KMS-11 (cell line): ENCODE measurements around the gene CUL9.

Source experiments
- H2AFZ ChIP-seq: fragments of 200-600 bp; sonication (generic); 2 replicates; pipeline ENCODE4 v1.6.1; 2016; ENCODE audit warnings: antibody characterized with exemption, mixed run types, low read depth
- H3K27ac ChIP-seq: fragments of 200-600 bp; sonication (generic); 2 replicates; pipeline ENCODE4 v1.6.1; 2016; ENCODE audit warnings: mild to moderate bottlenecking, mixed run types
- H3K27me3 ChIP-seq: fragments of 200-600 bp; sonication (generic); 2 replicates; pipeline ENCODE4 v1.6.1; 2017; ENCODE audit warnings: mild to moderate bottlenecking, low read depth, mixed run types, moderate library complexity; ENCODE audit not compliant: insufficient read depth
- H3K36me3 ChIP-seq: fragments of 200-600 bp; sonication (generic); 2 replicates; pipeline ENCODE4 v1.6.1; 2017; ENCODE audit warnings: mild to moderate bottlenecking, mixed run types; ENCODE audit not compliant: insufficient read depth
- H3K4me1 ChIP-seq: fragments of 200-600 bp; sonication (generic); 2 replicates; pipeline ENCODE4 v1.6.1; 2016; ENCODE audit warnings: mild to moderate bottlenecking, low read depth, mixed run types; ENCODE audit not compliant: poor library complexity, severe bottlenecking
- H3K4me2 ChIP-seq: fragments of 200-600 bp; sonication (generic); 2 replicates; pipeline ENCODE4 v1.7.0; 2016; ENCODE audit warnings: mild to moderate bottlenecking, mixed run types
- H3K4me3 ChIP-seq: fragments of 200-600 bp; sonication (generic); IDR thresholded peaks from 2 replicates; pipeline ENCODE4 v1.6.1; 2017; ENCODE audit warnings: low read depth, low read length, mixed read lengths; ENCODE audit not compliant: insufficient read depth
- H3K79me2 ChIP-seq: fragments of 200-600 bp; sonication (generic); 2 replicates; pipeline ENCODE4 v1.6.1; 2016; ENCODE audit warnings: low read depth, mixed run types; ENCODE audit not compliant: insufficient read depth
- H3K9ac ChIP-seq: fragments of 200-600 bp; sonication (generic); 2 replicates; pipeline ENCODE4 v1.6.1; 2016; ENCODE audit warnings: mild to moderate bottlenecking, mixed run types
- H4K20me1 ChIP-seq: fragments of 200-600 bp; sonication (generic); 2 replicates; pipeline ENCODE4 v1.6.1; 2016; ENCODE audit warnings: mild to moderate bottlenecking, mixed run types; ENCODE audit not compliant: insufficient read depth
- CTCF ChIP-seq: fragments of 200-600 bp; sonication (generic); conservative IDR thresholded peaks from 2 replicates; pipeline ENCODE4 v1.6.1; 2017; ENCODE audit warnings: low read depth, mild to moderate bottlenecking, antibody characterized with exemption, low read length, moderate library complexity, mixed read lengths

Gene CUL9

GRCh38 chr6:43159599-43159998 lies 22.4 kb upstream of the CUL9 start:
- Histone ChIP-seq H3K79me2 (no peaks in the 10 kb centered on the region), H3K4me3 (no peak overlapping the region), H3K27me3 (no peaks in the 10 kb centered on the region), H3K4me2 (no peak overlapping the region), H3K27ac (no peak overlapping the region), H3K9ac (no peak overlapping the region), H3K36me3 (no peaks in the 10 kb centered on the region), H2AFZ (no peak overlapping the region), H4K20me1 (no peaks in the 10 kb centered on the region), H3K4me1 (no peaks in the 10 kb centered on the region)
- no peak for TF ChIP-seq CTCF

GRCh38 chr6:43163899-43164298 lies 18.1 kb upstream of the CUL9 start:
- Histone ChIP-seq H3K27me3 (no peaks in the 10 kb centered on the region), H3K27ac (no peak overlapping the region)
- no peak for TF ChIP-seq CTCF

GRCh38 chr6:43170417-43170930 lies 11.5 kb upstream of the CUL9 start:
- Histone ChIP-seq H2AFZ (peak overlapping the region; percentile 94), H3K4me3 (no peak overlapping the region), H4K20me1 (peaks cover 6% of the 10 kb centered on the region; the same call in 1 of the 2 replicates), H3K27me3 (no peaks in the 10 kb centered on the region), H3K27ac (no peak overlapping the region), H3K79me2 (peaks cover 22% of the 10 kb centered on the region; the same call in 1 of the 2 replicates), H3K9ac (peak overlapping the region; percentile 81; the same call in 1 of the 2 replicates), H3K4me1 (peaks cover 31% of the 10 kb centered on the region), H3K36me3 (no peaks in the 10 kb centered on the region), H3K4me2 (peak overlapping the region; percentile 89)
- TF ChIP-seq CTCF, result no peak

More at GRCh38 chr6:43163899-43164298, 18.1 kb upstream of the CUL9 start:
- H3K4me1 ChIP-seq, result no peaks in the 10 kb centered on the region
- no peak overlapping the region for H2AFZ ChIP-seq
- no peaks in the 10 kb centered on the region for H3K79me2 ChIP-seq
- H4K20me1 ChIP-seq, result no peaks in the 10 kb centered on the region
- no peak overlapping the region for H3K4me2 ChIP-seq
- no peaks in the 10 kb centered on the region for H3K36me3 ChIP-seq
- no peak overlapping the region for H3K9ac ChIP-seq
- no peak overlapping the region for H3K4me3 ChIP-seq

GRCh38 chr6:43170931-43171706 lies 10.9 kb upstream of the CUL9 start, which contains the start of gene SRF:
SRF (plus strand) TSS chr6:43171269; CDS start chr6:43171657, 388 bp downstream.
- peak; percentile 73 for TF ChIP-seq CTCF
- Histone ChIP-seq H3K27ac (peak within 1 kb of the TSS; percentile 52), H4K20me1 (peaks cover 6% of the 10 kb centered on the region; the same call in 1 of the 2 replicates), H3K4me3 (no peak within 1 kb of the TSS), H3K4me1 (peaks cover 34% of the 10 kb centered on the region), H3K27me3 (no peaks in the 10 kb centered on the region), H3K4me2 (peak within 1 kb of the TSS; percentile 89), H3K79me2 (peaks cover 27% of the 10 kb centered on the region; the same call in 1 of the 2 replicates), H3K36me3 (no peaks in the 10 kb centered on the region), H2AFZ (peak within 1 kb of the TSS; percentile 94), H3K9ac (peak within 1 kb of the TSS; percentile 81)
